MM.1S (cell line): Measurements from ENCODE around the gene MRPL2.

Source experiments
- DNase-seq: peaks from one replicate; pipeline ENCODE4 v3.0.0-alpha.2; 2015
- H2AFZ ChIP-seq: fragments of 300-600 bp; sonication (generic); 2 replicates; pipeline ENCODE4 v1.6.0; 2016; ENCODE audit warnings: antibody characterized with exemption, low read length
- H3F3A ChIP-seq: fragments of 300-600 bp; sonication (generic); 2 replicates; pipeline ENCODE4 v1.6.1; 2016; ENCODE audit warnings: mild to moderate bottlenecking, antibody characterized with exemption, low read length, moderate library complexity, mixed read lengths; ENCODE audit not compliant: insufficient read depth
- H3K27ac ChIP-seq: fragments of 300-600 bp; sonication (generic); 2 replicates; pipeline ENCODE4 v1.5.1; 2016; ENCODE audit warnings: mild to moderate bottlenecking, low read length
- H3K27me3 ChIP-seq: fragments of 300-600 bp; sonication (generic); replicated peaks from 2 replicates; pipeline ENCODE4 v1.6.0; 2016; ENCODE audit warnings: low read length; ENCODE audit not compliant: insufficient read depth
- H3K36me3 ChIP-seq: fragments of 300-600 bp; sonication (generic); replicated peaks from 2 replicates; pipeline ENCODE4 v1.6.1; 2016; ENCODE audit warnings: mild to moderate bottlenecking, low read length, mixed read lengths; ENCODE audit not compliant: insufficient read depth
- H3K4me1 ChIP-seq: fragments of 300-600 bp; sonication (generic); 2 replicates; pipeline ENCODE4 v1.6.1; 2016; ENCODE audit warnings: low read length, mixed read lengths
- H3K4me2 ChIP-seq: fragments of 300-600 bp; sonication (generic); 2 replicates; pipeline ENCODE4 v1.6.0; 2016; ENCODE audit warnings: low read depth, low read length
- H3K4me3 ChIP-seq: fragments of 300-600 bp; sonication (generic); 2 replicates; pipeline ENCODE4 v1.5.1; 2016; ENCODE audit warnings: low read length, mixed read lengths
- H3K79me2 ChIP-seq: fragments of 300-600 bp; sonication (generic); 2 replicates; pipeline ENCODE4 v1.6.1; 2016; ENCODE audit warnings: mixed run types, low read length, mixed read lengths
- H3K9ac ChIP-seq: fragments of 300-600 bp; sonication (generic); 2 replicates; pipeline ENCODE4 v1.6.1; 2016; ENCODE audit warnings: low read length, mixed read lengths
- H3K9me2 ChIP-seq: fragments of 300-600 bp; sonication (generic); replicated peaks from 2 replicates; pipeline ENCODE4 v1.6.1; 2016; ENCODE audit warnings: mild to moderate bottlenecking, low read length, mixed read lengths; ENCODE audit not compliant: insufficient read depth
- H3K9me3 ChIP-seq: fragments of 300-600 bp; sonication (generic); replicated peaks from 2 replicates; pipeline ENCODE4 v1.6.1; 2016; ENCODE audit warnings: mild to moderate bottlenecking, low read length, mixed read lengths; ENCODE audit not compliant: insufficient read depth
- H4K20me1 ChIP-seq: fragments of 300-600 bp; sonication (generic); 2 replicates; pipeline ENCODE4 v1.6.1; 2016; ENCODE audit warnings: mild to moderate bottlenecking, low read length, moderate library complexity, mixed read lengths; ENCODE audit not compliant: insufficient read depth
- EZH2 ChIP-seq: fragments of 300-600 bp; sonication (generic); optimal IDR thresholded peaks from 2 replicates; pipeline ENCODE3; 2017; ENCODE audit warnings: low read depth, mild to moderate bottlenecking, antibody characterized with exemption, low read length, mixed read lengths
- EZH2phosphoT487 ChIP-seq: fragments of 300-600 bp; sonication (generic); IDR thresholded peaks from 2 replicates; pipeline ENCODE4 v1.6.1; 2018; ENCODE audit warnings: antibody characterized with exemption, low read length
- TF ChIP-seq, protein P1 (sequence below): fragments of 300-600 bp; sonication (generic); IDR thresholded peaks from 2 replicates; pipeline ENCODE4 v1.5.1; 2016; ENCODE audit warnings: antibody characterized with exemption, low read length, mixed read lengths

The MRPL2 gene

DNA sequence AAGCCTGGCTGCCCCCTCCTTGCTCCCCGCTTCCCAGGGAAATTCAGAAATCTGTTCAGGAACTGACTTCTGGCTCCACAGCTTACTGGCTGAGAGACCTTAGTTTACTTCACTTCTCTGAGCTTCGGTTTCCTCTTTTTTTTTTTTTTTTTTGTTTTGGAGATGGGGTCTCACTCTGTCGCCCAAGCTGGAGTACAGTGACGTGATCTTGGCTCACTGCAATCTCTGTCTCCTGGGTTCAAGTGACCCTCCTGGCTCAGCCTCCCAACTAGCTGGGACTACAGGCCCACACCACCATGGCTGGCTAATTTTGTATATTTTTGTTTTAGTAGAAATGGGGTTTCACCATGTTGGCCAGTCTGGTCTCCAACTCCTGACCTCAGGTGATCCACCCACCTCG is 31.8 kb upstream of the MRPL2 start:
- no peak for DNase-seq
- Histone ChIP-seq H3K9me3 (no peaks in the 10 kb centered on the region), H3K9ac (no peak overlapping the region), H2AFZ (no peak overlapping the region), H3K79me2 (no peaks in the 10 kb centered on the region), H3K27me3 (no peaks in the 10 kb centered on the region), H3K36me3 (no peaks in the 10 kb centered on the region), H3K4me2 (no peak overlapping the region), H3K4me3 (no peak overlapping the region), H3K9me2 (no peaks in the 10 kb centered on the region), H3F3A (no peaks in the 10 kb centered on the region), H4K20me1 (no peaks in the 10 kb centered on the region), H3K4me1 (no peaks in the 10 kb centered on the region), H3K27ac (no peak overlapping the region)
- TF ChIP-seq EZH2phosphoT487 (no peak), EZH2 (no peak)
- TF ChIP-seq, protein P1, sequence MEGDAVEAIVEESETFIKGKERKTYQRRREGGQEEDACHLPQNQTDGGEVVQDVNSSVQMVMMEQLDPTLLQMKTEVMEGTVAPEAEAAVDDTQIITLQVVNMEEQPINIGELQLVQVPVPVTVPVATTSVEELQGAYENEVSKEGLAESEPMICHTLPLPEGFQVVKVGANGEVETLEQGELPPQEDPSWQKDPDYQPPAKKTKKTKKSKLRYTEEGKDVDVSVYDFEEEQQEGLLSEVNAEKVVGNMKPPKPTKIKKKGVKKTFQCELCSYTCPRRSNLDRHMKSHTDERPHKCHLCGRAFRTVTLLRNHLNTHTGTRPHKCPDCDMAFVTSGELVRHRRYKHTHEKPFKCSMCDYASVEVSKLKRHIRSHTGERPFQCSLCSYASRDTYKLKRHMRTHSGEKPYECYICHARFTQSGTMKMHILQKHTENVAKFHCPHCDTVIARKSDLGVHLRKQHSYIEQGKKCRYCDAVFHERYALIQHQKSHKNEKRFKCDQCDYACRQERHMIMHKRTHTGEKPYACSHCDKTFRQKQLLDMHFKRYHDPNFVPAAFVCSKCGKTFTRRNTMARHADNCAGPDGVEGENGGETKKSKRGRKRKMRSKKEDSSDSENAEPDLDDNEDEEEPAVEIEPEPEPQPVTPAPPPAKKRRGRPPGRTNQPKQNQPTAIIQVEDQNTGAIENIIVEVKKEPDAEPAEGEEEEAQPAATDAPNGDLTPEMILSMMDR: no peak

DNA sequence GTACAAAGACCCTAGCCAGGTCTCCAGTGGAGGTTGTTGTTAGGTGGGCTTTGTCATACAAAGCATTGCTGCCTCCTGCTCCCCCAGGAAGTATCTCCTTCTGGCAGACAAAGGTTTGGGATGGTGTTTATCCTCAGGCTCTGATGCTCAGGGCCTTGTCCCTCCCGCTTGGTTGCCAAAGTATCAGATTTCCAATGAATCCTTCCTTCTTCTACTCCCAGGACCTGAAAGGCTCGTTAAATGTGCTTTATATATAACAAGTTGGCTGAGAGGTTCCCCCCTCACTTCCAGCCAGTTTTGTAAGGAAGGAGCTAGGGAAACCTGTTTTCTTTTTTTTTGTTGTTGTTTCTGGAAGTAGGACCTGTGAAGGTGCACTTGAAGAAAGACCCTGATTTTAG is 31.3 kb upstream of the MRPL2 start:
- TF ChIP-seq, protein P1: no peak
- TF ChIP-seq EZH2phosphoT487 (no peak), EZH2 (no peak)
- H3K9me3 ChIP-seq: no peaks in the 10 kb centered on the region
- no peaks in the 10 kb centered on the region for H3K36me3 ChIP-seq
- no peaks in the 10 kb centered on the region for H3K9me2 ChIP-seq
- H3K9ac ChIP-seq: no peak overlapping the region
- no peak overlapping the region for H2AFZ ChIP-seq
- no peak overlapping the region for H3K27ac ChIP-seq
- no peak for DNase-seq
- H3K4me1 ChIP-seq: no peaks in the 10 kb centered on the region
- no peaks in the 10 kb centered on the region for H3K79me2 ChIP-seq
- H3K27me3 ChIP-seq: no peaks in the 10 kb centered on the region
- H3K4me2 ChIP-seq: no peak overlapping the region
- no peaks in the 10 kb centered on the region for H4K20me1 ChIP-seq
- H3F3A ChIP-seq: no peaks in the 10 kb centered on the region
- H3K4me3 ChIP-seq: no peak overlapping the region

DNA sequence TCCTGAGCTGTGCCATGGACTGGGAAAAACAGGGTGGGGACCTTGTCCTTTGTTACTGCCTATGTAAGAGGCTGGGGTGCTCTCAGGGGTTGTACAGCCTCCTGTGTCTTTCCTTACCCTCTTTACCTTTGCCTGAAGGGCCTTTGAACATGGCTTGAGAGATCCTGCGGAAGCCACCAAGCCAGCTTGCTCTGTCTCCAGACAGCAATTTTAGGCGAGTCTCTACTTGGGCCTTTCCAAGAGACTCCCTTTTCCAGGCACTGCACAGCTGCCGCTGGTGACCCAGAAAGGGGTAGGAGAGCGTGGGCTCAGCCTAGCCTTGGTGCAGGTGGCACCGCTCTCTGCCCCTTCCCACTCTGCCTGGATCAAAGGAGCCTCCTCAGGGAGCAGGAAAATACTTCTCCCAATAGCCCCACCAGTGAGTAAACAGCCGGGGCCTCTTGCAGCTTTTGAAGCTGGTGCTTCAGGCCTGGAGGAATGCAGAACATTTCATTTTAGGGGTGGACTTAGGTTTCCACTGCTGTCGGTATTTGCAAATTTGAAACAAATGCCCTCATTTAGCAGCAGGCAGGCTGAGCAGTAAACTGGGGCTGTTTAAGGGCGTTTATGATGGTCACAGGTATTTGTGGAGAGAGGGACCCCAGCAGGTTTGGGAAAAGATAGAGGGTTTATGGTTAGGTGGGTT is 30.8 kb upstream of the MRPL2 start:
- no peak overlapping the region for H3K4me2 ChIP-seq

More for the DNA sequence above, 30.8 kb upstream of the MRPL2 start:
- no peaks in the 10 kb centered on the region for H3K9me2 ChIP-seq
- no peaks in the 10 kb centered on the region for H4K20me1 ChIP-seq
- H3F3A ChIP-seq: no peaks in the 10 kb centered on the region
- no peak for DNase-seq
- no peaks in the 10 kb centered on the region for H3K36me3 ChIP-seq
- no peaks in the 10 kb centered on the region for H3K79me2 ChIP-seq
- no peak overlapping the region for H3K9ac ChIP-seq
- H3K27me3 ChIP-seq: no peaks in the 10 kb centered on the region
- no peak overlapping the region for H3K4me3 ChIP-seq
- H3K4me1 ChIP-seq: no peaks in the 10 kb centered on the region
- H2AFZ ChIP-seq: no peak overlapping the region
- no peak overlapping the region for H3K27ac ChIP-seq
- no peak for TF ChIP-seq EZH2
- TF ChIP-seq, protein P1: no peak
- TF ChIP-seq EZH2phosphoT487: no peak
- no peaks in the 10 kb centered on the region for H3K9me3 ChIP-seq
